ENCODE data around the gene ATF4. TPM values are rescaled to one million over a fixed set of nuclear protein-coding genes. Genes with fewer than 3 reads are reported as not detected.

The ATF4 gene
- total RNA-seq, 1 experiment from 2014 or later, result 608 TPM

DNA sequence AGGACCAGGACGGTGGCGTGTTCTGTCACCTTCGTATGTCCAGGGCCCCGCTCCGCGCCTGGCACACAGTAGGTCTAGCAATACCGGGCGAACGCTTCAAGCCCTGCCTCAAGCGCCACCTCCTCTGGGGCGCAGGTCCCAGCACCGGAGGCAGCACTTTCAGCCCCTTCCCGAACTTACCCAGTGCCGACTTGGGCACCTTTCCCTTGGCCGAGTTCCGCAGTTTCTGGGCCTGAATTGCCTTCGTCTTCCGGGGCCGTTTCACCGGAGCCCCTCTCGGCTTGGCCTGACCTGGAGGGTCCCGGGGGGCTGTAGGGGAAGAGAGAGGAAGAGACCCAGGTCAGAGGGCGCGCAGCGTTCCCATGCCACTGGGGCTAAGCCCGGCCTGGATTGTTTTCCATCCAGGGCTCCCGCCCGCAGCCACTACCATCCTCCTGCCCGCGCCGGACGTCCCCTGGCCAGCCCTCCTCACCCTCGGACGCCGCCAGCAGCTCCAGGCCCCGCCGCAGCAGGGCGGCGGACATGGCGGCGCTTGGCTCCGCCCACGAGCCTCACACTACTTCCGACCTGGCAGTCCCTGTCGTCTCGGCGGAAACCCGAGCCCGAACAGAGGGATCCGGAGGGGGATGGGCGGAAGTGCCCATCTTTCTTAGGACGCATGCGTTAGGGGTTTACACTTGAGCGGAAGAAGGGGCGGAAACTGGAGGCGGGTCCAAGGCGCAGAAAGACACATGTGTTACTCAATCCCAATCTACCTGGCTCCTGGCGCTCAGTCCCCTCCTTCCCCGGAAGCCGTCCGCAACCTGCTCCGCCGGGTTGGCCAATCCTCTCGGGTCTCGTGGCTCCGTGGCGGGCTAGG, 12.1 kb downstream of the ATF4 start, which contains the start of gene RPS19BP1:
TSS of gene RPS19BP1 (minus strand) at position 534 of the 859 bp plus-strand sequence. CDS start at position 524, 10 bp downstream.
- Histone ChIP-seq H4K20me1 (ENCODE audit: insufficient read depth) (peaks cover 10% of the 10 kb centered on the region; the same call in 1 of the 2 replicates), H3K27ac (ENCODE audit: low read depth, low read length) (peak within 1 kb of the TSS; percentile 94), H3K4me3 (replicated peaks in 1 of 2; ENCODE audit: low read depth in 1 of 2, low read length in 2 of 2) (peak within 1 kb of the TSS; percentile 97 to 100), H3K9me2 (ENCODE audit: insufficient read depth) (no peaks in the 10 kb centered on the region), H3K4me1 (ENCODE audit: control insufficient read depth in 1 of 2, insufficient read depth in 2 of 2, low read length in 2 of 2) (peaks cover 36 to 57% of the 10 kb centered on the region in 2 experiments), H3K9me3 (ENCODE audit: control insufficient read depth in 1 of 2, insufficient read depth in 1 of 2, low read depth in 1 of 2, low read length in 2 of 2) (no peaks in the 10 kb centered on the region), H3K4me2 (ENCODE audit: low read length) (peak within 1 kb of the TSS; percentile 95), H3K27me3 (ENCODE audit: insufficient read depth, low read length) (no peaks in the 10 kb centered on the region), H3K36me3 (ENCODE audit: control insufficient read depth in 1 of 2, insufficient read depth in 2 of 2, low read length in 2 of 2) (peaks cover 4 to 24% of the 10 kb centered on the region in 2 experiments; a peak in 3 of 4 replicates), H3K9ac (ENCODE audit: low read length) (peak within 1 kb of the TSS; percentile 100), H3K79me2 (ENCODE audit: insufficient read depth, low read length) (peaks cover 48% of the 10 kb centered on the region), H2AFZ (ENCODE audit: low read depth, low read length, poor library complexity, severe bottlenecking) (peak within 1 kb of the TSS; percentile 61)
- ChIA-PET CTCF (interaction anchor here (0.6 to 2.0 kb wide), 2 partner anchors 36 to 492 kb away, joined by 3 to 5 read pairs; no protein-coding TSS in a partner anchor), RAD21 (ENCODE audit: low non-redundant PET in 1 of 2, low total read pairs in 2 of 2, uncharacterized antibody in 2 of 2, unreplicated experiment in 2 of 2) (no interaction called here), POLR2A (interaction anchor here (0.5 to 1.2 kb wide), 3 partner anchors 12 to 511 kb away, joined by 3 to 4 read pairs (median 3); partner anchors contain the start of gene ATF4)
- no TSS peak for BruUV-seq (replicated peaks)
- DNase-seq (ENCODE audit: low read depth, low spot score) (peak; percentile 99), ATAC-seq (peak; percentile 83)
- intact Hi-C loops (cut with micrococcal nuclease), result loop anchor here (2.0 to 10.0 kb wide), 3 partner anchors 134 to 815 kb away; partner anchors contain the start of genes ADSL and TAB1
- TF ChIP-seq POLR2AphosphoS5 (IDR thresholded peaks at IDR 0.05; ENCODE audit: low read depth, low read length), result peak; percentile 95
- peak; percentile 63; the same call in 1 of the 2 replicates for TF ChIP-seq ZFX (IDR thresholded peaks at IDR 0.05)
- peak; percentile 80 for TF ChIP-seq POLR2A (IDR thresholded peaks at IDR 0.05; ENCODE audit: borderline replicate concordance, extremely low read depth, insufficient read depth, insufficient read length)
- TF ChIP-seq, protein P1, sequence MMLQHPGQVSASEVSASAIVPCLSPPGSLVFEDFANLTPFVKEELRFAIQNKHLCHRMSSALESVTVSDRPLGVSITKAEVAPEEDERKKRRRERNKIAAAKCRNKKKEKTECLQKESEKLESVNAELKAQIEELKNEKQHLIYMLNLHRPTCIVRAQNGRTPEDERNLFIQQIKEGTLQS (IDR thresholded peaks at IDR 0.05), result no peak
- peak; percentile 86 for TF ChIP-seq YY1 (IDR thresholded peaks at IDR 0.05; ENCODE audit: extremely low read depth, insufficient replicate concordance, low read depth, low read length)

DNA sequence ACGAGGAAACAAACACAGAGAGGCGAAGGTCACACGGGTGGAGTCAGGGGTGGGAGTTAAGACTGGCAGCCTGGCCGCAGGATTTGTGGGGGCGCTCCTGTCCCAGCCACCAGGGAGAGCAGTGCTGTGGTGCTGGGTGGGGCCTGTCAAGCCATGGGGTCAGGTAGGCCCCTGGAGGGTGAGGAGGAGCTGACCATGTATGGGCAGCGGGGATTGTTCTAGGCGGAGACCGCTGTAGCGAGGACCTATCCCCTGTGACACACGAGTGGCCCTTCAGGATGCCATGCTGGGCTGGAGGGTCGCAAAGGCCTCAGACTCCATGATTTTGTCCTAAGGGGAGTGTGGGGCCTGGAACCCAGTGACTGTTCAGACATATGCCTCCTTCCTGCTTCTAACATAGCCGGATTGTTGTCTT, 13.7 kb downstream of the ATF4 start:
- H3K79me2 ChIP-seq (ENCODE audit: insufficient read depth, low read length), result peaks cover 32% of the 10 kb centered on the region
- RAD21 ChIA-PET (ENCODE audit: low non-redundant PET in 1 of 2, low total read pairs in 2 of 2, uncharacterized antibody in 2 of 2, unreplicated experiment in 2 of 2), result interaction anchor here in 1 of 2 experiments (1.5 kb wide), 1 partner anchor 491 kb away, joined by 4 read pairs; no protein-coding TSS in a partner anchor
- intact Hi-C loops (cut with micrococcal nuclease), result loop anchor here (1.0 to 10.0 kb wide), 5 partner anchors 275 to 813 kb away; partner anchors contain the start of gene ADSL
- CTCF ChIA-PET, result interaction anchor here (0.6 to 2.9 kb wide), 6 partner anchors 36 to 731 kb away, joined by 3 to 20 read pairs (median 4); partner anchors contain the start of gene CACNA1I
- peak overlapping the region; percentile 72 for H3K4me2 ChIP-seq (ENCODE audit: low read length)
- POLR2A ChIA-PET, result interaction anchor here (1.1 kb wide), 1 partner anchor 14 kb away, joined by 4 read pairs; the partner anchor contains the start of gene ATF4
- no peaks in the 10 kb centered on the region for H3K9me2 ChIP-seq (ENCODE audit: insufficient read depth)
- H3K36me3 ChIP-seq (ENCODE audit: control insufficient read depth in 1 of 2, insufficient read depth in 2 of 2, low read length in 2 of 2), result peaks cover 4 to 15% of the 10 kb centered on the region in 2 experiments; a peak in 3 of 4 replicates
- no peaks in the 10 kb centered on the region for H3K9me3 ChIP-seq (ENCODE audit: control insufficient read depth in 1 of 2, insufficient read depth in 1 of 2, low read depth in 1 of 2, low read length in 2 of 2)
- DNase-seq (ENCODE audit: low read depth, low spot score) (no peak), ATAC-seq (no peak)
- H3K4me3 ChIP-seq (replicated peaks in 1 of 2; ENCODE audit: low read depth in 1 of 2, low read length in 2 of 2), result peak overlapping the region in 1 of 2 experiments; percentile 28; a peak in 2 of 4 replicates
- BruUV-seq (replicated peaks), result no TSS peak
- H4K20me1 ChIP-seq (ENCODE audit: insufficient read depth), result no peaks in the 10 kb centered on the region
- peak overlapping the region; percentile 31 for H2AFZ ChIP-seq (ENCODE audit: low read depth, low read length, poor library complexity, severe bottlenecking)
- TF ChIP-seq CBX3 (IDR thresholded peaks at IDR 0.05; ENCODE audit: low read depth) (no peak), ELF1 (IDR thresholded peaks at IDR 0.05; ENCODE audit: borderline replicate concordance, low read depth) (no peak), EZH2 (IDR thresholded peaks at IDR 0.05) (no peak), SRF (IDR thresholded peaks at IDR 0.05; ENCODE audit: low read depth) (no peak), POLR2AphosphoS5 (IDR thresholded peaks at IDR 0.05; ENCODE audit: low read depth, low read length) (no peak)
- TF ChIP-seq, protein P2, sequence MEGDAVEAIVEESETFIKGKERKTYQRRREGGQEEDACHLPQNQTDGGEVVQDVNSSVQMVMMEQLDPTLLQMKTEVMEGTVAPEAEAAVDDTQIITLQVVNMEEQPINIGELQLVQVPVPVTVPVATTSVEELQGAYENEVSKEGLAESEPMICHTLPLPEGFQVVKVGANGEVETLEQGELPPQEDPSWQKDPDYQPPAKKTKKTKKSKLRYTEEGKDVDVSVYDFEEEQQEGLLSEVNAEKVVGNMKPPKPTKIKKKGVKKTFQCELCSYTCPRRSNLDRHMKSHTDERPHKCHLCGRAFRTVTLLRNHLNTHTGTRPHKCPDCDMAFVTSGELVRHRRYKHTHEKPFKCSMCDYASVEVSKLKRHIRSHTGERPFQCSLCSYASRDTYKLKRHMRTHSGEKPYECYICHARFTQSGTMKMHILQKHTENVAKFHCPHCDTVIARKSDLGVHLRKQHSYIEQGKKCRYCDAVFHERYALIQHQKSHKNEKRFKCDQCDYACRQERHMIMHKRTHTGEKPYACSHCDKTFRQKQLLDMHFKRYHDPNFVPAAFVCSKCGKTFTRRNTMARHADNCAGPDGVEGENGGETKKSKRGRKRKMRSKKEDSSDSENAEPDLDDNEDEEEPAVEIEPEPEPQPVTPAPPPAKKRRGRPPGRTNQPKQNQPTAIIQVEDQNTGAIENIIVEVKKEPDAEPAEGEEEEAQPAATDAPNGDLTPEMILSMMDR (IDR thresholded peaks at IDR 0.05 in 2 of 3, conservative IDR thresholded peaks at IDR 0.05 in 1 of 3; ENCODE audit: borderline replicate concordance in 1 of 3, insufficient read depth in 1 of 3, low read depth in 2 of 3, low read length in 2 of 3), result no peak
- H3K27me3 ChIP-seq (ENCODE audit: insufficient read depth, low read length), result no peaks in the 10 kb centered on the region
- peaks cover 33 to 50% of the 10 kb centered on the region in 2 experiments for H3K4me1 ChIP-seq (ENCODE audit: control insufficient read depth in 1 of 2, insufficient read depth in 2 of 2, low read length in 2 of 2)
- H3K9ac ChIP-seq (ENCODE audit: low read length), result peak overlapping the region; percentile 48
- H3K27ac ChIP-seq (ENCODE audit: low read depth, low read length), result peak overlapping the region; percentile 45
